GM12878 (cell line): Measurements from ENCODE around the gene MSH3. TPM values are rescaled to one million over a fixed set of nuclear protein-coding genes. Genes with fewer than 3 reads are reported as not detected.

Source experiments
- ATAC-seq: fragments of 200-7000 bp; cut with Tn5 transposase; 3 replicates; pipeline ENCODE4 v1.9.1; 2020; ENCODE audit warnings: mild to moderate bottlenecking, moderate library complexity
- BruUV-seq: library from RNA; stranded (reverse); fragments of 400-500 nt; replicated peaks from 2 replicates; lab custom pipeline; 2021; lab: Mats Ljungman, UMichigan
- CTCF ChIA-PET: fragments of 300-600 bp; sonication (Branson Sonifier 250); formaldehyde crosslinking; extraction: SDS; loops from one replicate; lab custom pipeline; 2021; ENCODE audit warnings: inconsistent platforms; lab: Yijun Ruan, JAX
- POLR2A ChIA-PET: fragments of 350-600 bp; formaldehyde crosslinking; extraction: SDS; loops from one replicate; lab custom pipeline; 2021; ENCODE audit warnings: inconsistent platforms; lab: Charles Lee
- RAD21 ChIA-PET: fragments of 300-600 bp; sonication (Branson Sonifier 250); formaldehyde crosslinking; loops from one replicate; lab custom pipeline; 2023; ENCODE audit warnings: antibody characterized with exemption; ENCODE audit not compliant: unreplicated experiment; lab: Charles Lee
- SMC1A ChIA-PET: fragments of 300-600 bp; sonication (Branson Sonifier 250); formaldehyde crosslinking; loops from one replicate; lab custom pipeline; 2023; ENCODE audit not compliant: unreplicated experiment, uncharacterized antibody; lab: Charles Lee
- DNase-seq: peaks from one replicate; pipeline ENCODE4 v3.0.0-alpha.2; 2011; ENCODE audit warnings: low read depth, low spot score
- FAIRE-seq: peaks from 3 replicates; lab custom pipeline; 2011; peaks lifted over from hg19 to GRCh38; lab: Jason Lieb, UNC
- H2AFZ ChIP-seq: 2 replicates; pipeline ENCODE4 v1.6.0; 2011; ENCODE audit warnings: low read depth, low read length, control low read depth; ENCODE audit not compliant: control insufficient read depth
- H3K27ac ChIP-seq: 2 replicates; pipeline ENCODE4 v1.5.1; 2011; ENCODE audit warnings: control low read depth; ENCODE audit not compliant: control insufficient read depth, insufficient read depth
- H3K27me3 ChIP-seq, 2 experiments: replicated peaks in 1 of 2; 2 replicates each; pipeline versions ENCODE4 v1.6.0 to v1.6.1; 2011; ENCODE audit warnings: low read length in 1 of 2; ENCODE audit not compliant: control insufficient read depth in 2 of 2, insufficient read depth in 2 of 2
- H3K36me3 ChIP-seq, 2 experiments: 2 replicates each; pipeline ENCODE4 v1.5.1; 2011; ENCODE audit warnings: low read length in 1 of 2; ENCODE audit not compliant: control insufficient read depth in 2 of 2, insufficient read depth in 2 of 2
- H3K4me1 ChIP-seq: 2 replicates; pipeline ENCODE4 v1.6.1; 2011; ENCODE audit warnings: mild to moderate bottlenecking, low read length, moderate library complexity, mixed read lengths; ENCODE audit not compliant: control insufficient read depth, insufficient read depth
- H3K4me2 ChIP-seq: 2 replicates; pipeline ENCODE4 v1.6.0; 2011; ENCODE audit warnings: control low read depth; ENCODE audit not compliant: control insufficient read depth, insufficient read depth
- H3K4me3 ChIP-seq: fragments of 200-600 bp; sonication (generic); 2 replicates; pipeline ENCODE4 v1.5.1; 2016
- H3K79me2 ChIP-seq: 2 replicates; pipeline ENCODE4 v1.6.0; 2011; ENCODE audit warnings: low read length; ENCODE audit not compliant: control insufficient read depth, insufficient read depth
- H3K9ac ChIP-seq: 2 replicates; pipeline ENCODE4 v1.8.0; 2011; ENCODE audit warnings: low read length, control low read depth, mixed read lengths; ENCODE audit not compliant: control insufficient read depth, insufficient read depth
- H3K9me3 ChIP-seq: replicated peaks from 3 replicates; pipeline ENCODE4 v1.5.1; 2011; ENCODE audit warnings: mild to moderate bottlenecking, low read length; ENCODE audit not compliant: control insufficient read depth, insufficient read depth
- H4K20me1 ChIP-seq: 2 replicates; pipeline ENCODE4 v1.6.0; 2011; ENCODE audit not compliant: control insufficient read depth, insufficient read depth
- ASH2L ChIP-seq: fragments of 300-600, 200-600 bp; sonication (generic); IDR thresholded peaks from 2 replicates; pipeline ENCODE4 v1.6.1; 2017; ENCODE audit warnings: low read depth, mild to moderate bottlenecking, borderline replicate concordance
- ATF2 ChIP-seq: IDR thresholded peaks from 2 replicates; pipeline ENCODE4 v1.6.1; 2012; ENCODE audit warnings: low read length, inconsistent platforms
- BACH1 ChIP-seq: fragments of 450-650 bp; IDR thresholded peaks from 2 replicates; pipeline ENCODE4 v1.6.1; 2017; ENCODE audit warnings: mild to moderate bottlenecking, borderline replicate concordance
- E2F8 ChIP-seq: fragments of 450-650 bp; IDR thresholded peaks from 2 replicates; pipeline ENCODE4 v1.6.1; 2018; ENCODE audit warnings: mild to moderate bottlenecking, low read depth, moderate library complexity; ENCODE audit not compliant: partially characterized antibody
- YBX1 ChIP-seq: fragments of 450-650 bp; IDR thresholded peaks from 2 replicates; pipeline ENCODE4 v1.6.1; 2016; ENCODE audit warnings: antibody characterized with exemption
- ZZZ3 ChIP-seq: IDR thresholded peaks from 2 replicates; pipeline ENCODE4 v1.6.1; 2011; ENCODE audit warnings: low read depth; ENCODE audit not compliant: control insufficient read depth, insufficient read length
- WGBS: methylation state at CpG from one replicate; pipeline ENCODE4 v1.1.6; 2016; ENCODE audit warnings: low lambda C conversion rate; ENCODE audit not compliant: insufficient replicate concordance, insufficient coverage; ENCODE audit errors: missing lambda C conversion rate; 5-methylcytosine and 5-hydroxymethylcytosine counted together
- in situ Hi-C: fragments of 300-500 bp; cut with MboI; formaldehyde crosslinking; loops from 9 replicates; pipeline ENCODE4 v1.14.3; 2018; ENCODE audit warnings: mixed read lengths
- intact Hi-C: fragments of 100-400 bp; cut with micrococcal nuclease; formaldehyde crosslinking; loops from one replicate; pipeline ENCODE4 v1.14.2; 2022; ENCODE audit not compliant: unreplicated experiment
- polyA plus RNA-seq, 11 experiments: library from polyadenylated mRNA; depleted of rRNA in 4 of 11; unstranded in 6 of 11; stranded (reverse) in 5 of 11; fragments of >200 nt; fragmentation: Nextera tagmentation in 4 of 11; fragmentation: Illumina TruSeq in 1 of 11; extraction: Ambion mirVana in 4 of 11; extraction: Trizol in 1 of 11; gene quantifications; 1 replicate in 1 of 11; 2 replicates in 10 of 11; pipeline versions ENCODE4 v1.2.1 to v1.2.3, GENCODE V29; 2011 to 2016; ENCODE audit warnings: inconsistent platforms in 2 of 11, missing spikeins in 2 of 11, low read depth in 1 of 11
- total RNA-seq, 4 experiments: library from RNA; depleted of rRNA in 3 of 4; stranded (reverse); fragments of >200 nt in 3 of 4; fragmentation: Illumina TruSeq in 1 of 4; extraction: Trizol in 1 of 4; gene quantifications; 2 replicates each; pipeline versions ENCODE4 v1.2.1 to v1.2.3, GENCODE V29; 2013 to 2021

Gene MSH3
- total and polyA plus RNA-seq, 10 of the 15 experiments (the other 5 are each of a cell fraction or from before 2014, with no cell fraction given) = 4.7 to 17.5 (median 12.2) TPM

DNA sequence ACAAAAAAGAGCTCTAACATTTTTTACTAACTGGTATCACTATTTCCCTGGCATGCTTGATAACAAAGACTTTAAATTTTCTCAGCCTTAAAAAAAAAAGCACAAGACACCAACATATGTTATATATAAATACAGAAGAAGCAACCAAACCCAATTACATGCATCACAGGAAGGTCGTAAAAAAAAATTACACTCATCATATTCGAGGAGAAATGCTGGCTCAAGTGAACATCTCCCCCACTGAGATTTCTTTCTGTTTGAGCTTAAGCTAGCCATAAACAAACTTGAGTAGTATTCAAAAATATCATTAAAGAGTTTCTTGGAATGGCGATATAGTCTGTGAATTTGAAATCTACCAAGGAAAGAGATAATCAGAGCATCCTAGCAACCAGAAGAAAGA is 7.5 kb upstream of the MSH3 start (continued):
- TF ChIP-seq BACH1 = no peak

- Histone ChIP-seq H3K27ac (peak overlapping the region; percentile 87), H3K36me3 (peaks cover 0 to 7% of the 10 kb centered on the region in 2 experiments; a peak in 1 of 4 replicates), H3K4me3 (peak overlapping the region; percentile 96), H3K27me3 (no peaks in the 10 kb centered on the region), H3K9ac (peak overlapping the region; percentile 96), H3K79me2 (peaks cover 29% of the 10 kb centered on the region), H4K20me1 (no peaks in the 10 kb centered on the region), H3K9me3 (no peaks in the 10 kb centered on the region), H3K4me1 (no peaks in the 10 kb centered on the region; the same call in 1 of the 2 replicates), H2AFZ (0 out of 2 replicates have a peak overlapping the region, but pooled peaks have one; percentile 2), H3K4me2 (peak overlapping the region; percentile 91)
- TF ChIP-seq ASH2L = no peak
- no peak for TF ChIP-seq ATF2
- no peak for TF ChIP-seq YBX1
- no peak for TF ChIP-seq ZZZ3
- TF ChIP-seq E2F8 = no peak
- DNase-seq (no peak), FAIRE-seq (no peak), ATAC-seq (no peak)
- SMC1A ChIA-PET = interaction anchor here (0.8 to 6.2 kb wide), 4 partner anchors 15 to 171 kb away, joined by 3 to 37 read pairs (median 4); no protein-coding TSS in a partner anchor
- WGBS = 8% methylated on average over 8 of the region's 8 CpGs
- POLR2A ChIA-PET = interaction anchor here (0.5 to 0.7 kb wide), 3 partner anchors 30 to 883 kb away, joined by 3 to 5 read pairs (median 3); no protein-coding TSS in a partner anchor
- in situ Hi-C loops (no loop called here), intact Hi-C loops (loop anchor here (10.0 kb wide), 1 partner anchor 1039 kb away; the partner anchor contains the start of gene TENT2)
- RAD21 ChIA-PET = interaction anchor here (0.7 to 1.2 kb wide), 2 partner anchors 19 to 307 kb away, joined by 3 read pairs; no protein-coding TSS in a partner anchor
- CTCF ChIA-PET = interaction anchor here (1.0 to 2.4 kb wide), 2 partner anchors 17 to 19 kb away, joined by 3 to 8 read pairs; no protein-coding TSS in a partner anchor
- BruUV-seq = no TSS peak
These were observed 950 bp upstream of the MSH3 start for GRCh38 chr5:80653502-80653901.
